Measurements from ENCODE around the gene MMP14. TPM values are rescaled to one million over a fixed set of nuclear protein-coding genes. Genes with fewer than 3 reads are reported as not detected.
A peak's percentile ranks its signal among the peaks of the same experiment; 100 is the strongest.

The MMP14 gene
- total and polyA plus RNA-seq, 2 of the 13 experiments (the other 11 are each of a cell fraction or from before 2014, with no cell fraction given), result 5.2 to 9.8 TPM

DNA sequence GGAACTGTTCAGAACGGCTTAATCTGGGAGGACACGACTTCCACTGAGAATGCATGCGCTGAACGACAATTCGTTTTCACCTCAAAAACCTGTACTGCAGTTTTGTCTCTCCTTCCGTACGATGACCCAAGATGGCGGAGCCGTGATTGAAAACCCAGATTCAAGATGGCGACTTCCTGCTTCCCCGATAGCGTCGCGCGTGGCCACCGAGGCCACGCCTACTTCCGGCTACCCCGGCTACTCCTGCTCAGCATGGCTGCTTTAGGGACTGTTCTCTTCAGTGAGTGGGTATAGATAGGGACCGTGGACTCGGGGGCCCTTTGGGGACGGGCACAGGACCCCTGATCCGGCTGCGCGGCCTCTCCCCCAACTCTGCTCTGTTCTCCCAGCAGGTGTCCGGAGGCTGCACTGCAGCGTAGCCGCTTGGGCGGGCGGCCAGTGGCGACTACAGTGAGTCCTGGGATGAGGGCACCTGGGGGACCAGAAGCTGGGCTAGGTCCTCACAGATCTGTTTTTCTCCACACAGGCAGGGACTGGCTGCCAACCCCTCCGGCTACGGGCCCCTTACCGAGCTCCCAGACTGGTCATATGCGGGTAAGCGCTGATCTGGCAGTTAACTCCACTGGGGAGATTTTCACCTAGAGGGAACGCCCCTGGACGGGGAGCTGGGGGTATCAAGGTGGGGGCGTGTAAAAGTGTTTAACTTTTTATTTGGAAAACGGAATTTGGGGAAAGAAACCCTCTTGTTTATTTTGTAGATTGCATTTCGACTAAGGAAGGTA lies 6.5 kb upstream of the MMP14 start, which contains the start of gene MRPL52 (continued):
- no peak for TF ChIP-seq NFIB (CRISPR knock-in tag; IDR thresholded peaks at IDR 0.05; ENCODE audit: borderline replicate concordance)
- TF ChIP-seq ZNF891 (CRISPR knock-in tag; IDR thresholded peaks at IDR 0.05), result peak; percentile 82; the same call in 1 of the 2 replicates
- TF ChIP-seq, protein P1, sequence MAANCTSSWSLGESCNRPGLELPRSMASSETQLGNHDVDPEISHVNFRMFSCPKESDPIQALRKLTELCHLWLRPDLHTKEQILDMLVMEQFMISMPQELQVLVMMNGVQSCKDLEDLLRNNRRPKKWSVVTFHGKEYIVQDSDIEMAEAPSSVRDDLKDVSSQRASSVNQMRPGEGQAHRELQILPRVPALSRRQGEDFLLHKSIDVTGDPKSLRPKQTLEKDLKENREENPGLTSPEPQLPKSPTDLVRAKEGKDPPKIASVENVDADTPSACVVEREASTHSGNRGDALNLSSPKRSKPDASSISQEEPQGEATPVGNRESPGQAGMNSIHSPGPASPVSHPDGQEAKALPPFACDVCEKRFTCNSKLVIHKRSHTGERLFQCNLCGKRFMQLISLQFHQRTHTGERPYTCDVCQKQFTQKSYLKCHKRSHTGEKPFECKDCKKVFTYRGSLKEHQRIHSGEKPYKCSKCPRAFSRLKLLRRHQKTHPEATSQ (CRISPR knock-in tag; IDR thresholded peaks at IDR 0.05; ENCODE audit: borderline replicate concordance), result no peak
- TF ChIP-seq, protein P2, sequence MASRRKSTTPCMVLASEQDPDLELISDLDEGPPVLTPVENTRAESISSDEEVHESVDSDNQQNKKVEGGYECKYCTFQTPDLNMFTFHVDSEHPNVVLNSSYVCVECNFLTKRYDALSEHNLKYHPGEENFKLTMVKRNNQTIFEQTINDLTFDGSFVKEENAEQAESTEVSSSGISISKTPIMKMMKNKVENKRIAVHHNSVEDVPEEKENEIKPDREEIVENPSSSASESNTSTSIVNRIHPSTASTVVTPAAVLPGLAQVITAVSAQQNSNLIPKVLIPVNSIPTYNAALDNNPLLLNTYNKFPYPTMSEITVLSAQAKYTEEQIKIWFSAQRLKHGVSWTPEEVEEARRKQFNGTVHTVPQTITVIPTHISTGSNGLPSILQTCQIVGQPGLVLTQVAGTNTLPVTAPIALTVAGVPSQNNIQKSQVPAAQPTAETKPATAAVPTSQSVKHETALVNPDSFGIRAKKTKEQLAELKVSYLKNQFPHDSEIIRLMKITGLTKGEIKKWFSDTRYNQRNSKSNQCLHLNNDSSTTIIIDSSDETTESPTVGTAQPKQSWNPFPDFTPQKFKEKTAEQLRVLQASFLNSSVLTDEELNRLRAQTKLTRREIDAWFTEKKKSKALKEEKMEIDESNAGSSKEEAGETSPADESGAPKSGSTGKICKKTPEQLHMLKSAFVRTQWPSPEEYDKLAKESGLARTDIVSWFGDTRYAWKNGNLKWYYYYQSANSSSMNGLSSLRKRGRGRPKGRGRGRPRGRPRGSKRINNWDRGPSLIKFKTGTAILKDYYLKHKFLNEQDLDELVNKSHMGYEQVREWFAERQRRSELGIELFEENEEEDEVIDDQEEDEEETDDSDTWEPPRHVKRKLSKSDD (CRISPR knock-in tag; IDR thresholded peaks at IDR 0.05; ENCODE audit: low read depth), result peak; percentile 81; the same call in 1 of the 2 replicates
- no peak for TF ChIP-seq ATF7 (IDR thresholded peaks at IDR 0.05)
- TF ChIP-seq ATF7 (CRISPR knock-in tag; IDR thresholded peaks at IDR 0.05), result peak; percentile 80
- 0 out of 2 replicates have a peak, but pooled peaks have one; percentile 41 for TF ChIP-seq ZNF207 (IDR thresholded peaks at IDR 0.05; ENCODE audit: borderline replicate concordance)
- peak; percentile 84; the same call in 1 of the 2 replicates for TF ChIP-seq SALL1 (CRISPR knock-in tag; IDR thresholded peaks at IDR 0.05)
- TF ChIP-seq ATM (IDR thresholded peaks at IDR 0.05; ENCODE audit: borderline replicate concordance), result no peak
- TF ChIP-seq, protein P3, sequence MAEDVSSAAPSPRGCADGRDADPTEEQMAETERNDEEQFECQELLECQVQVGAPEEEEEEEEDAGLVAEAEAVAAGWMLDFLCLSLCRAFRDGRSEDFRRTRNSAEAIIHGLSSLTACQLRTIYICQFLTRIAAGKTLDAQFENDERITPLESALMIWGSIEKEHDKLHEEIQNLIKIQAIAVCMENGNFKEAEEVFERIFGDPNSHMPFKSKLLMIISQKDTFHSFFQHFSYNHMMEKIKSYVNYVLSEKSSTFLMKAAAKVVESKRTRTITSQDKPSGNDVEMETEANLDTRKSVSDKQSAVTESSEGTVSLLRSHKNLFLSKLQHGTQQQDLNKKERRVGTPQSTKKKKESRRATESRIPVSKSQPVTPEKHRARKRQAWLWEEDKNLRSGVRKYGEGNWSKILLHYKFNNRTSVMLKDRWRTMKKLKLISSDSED (CRISPR knock-in tag; IDR thresholded peaks at IDR 0.05), result no peak
- TF ChIP-seq, protein P4, sequence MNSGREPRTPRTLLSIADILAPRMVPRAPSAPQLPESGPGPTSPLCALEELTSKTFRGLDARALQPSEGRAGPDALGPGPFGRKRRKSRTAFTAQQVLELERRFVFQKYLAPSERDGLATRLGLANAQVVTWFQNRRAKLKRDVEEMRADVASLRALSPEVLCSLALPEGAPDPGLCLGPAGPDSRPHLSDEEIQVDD (CRISPR knock-in tag; IDR thresholded peaks at IDR 0.05; ENCODE audit: borderline replicate concordance), result peak; percentile 73
- TF ChIP-seq, protein P5, sequence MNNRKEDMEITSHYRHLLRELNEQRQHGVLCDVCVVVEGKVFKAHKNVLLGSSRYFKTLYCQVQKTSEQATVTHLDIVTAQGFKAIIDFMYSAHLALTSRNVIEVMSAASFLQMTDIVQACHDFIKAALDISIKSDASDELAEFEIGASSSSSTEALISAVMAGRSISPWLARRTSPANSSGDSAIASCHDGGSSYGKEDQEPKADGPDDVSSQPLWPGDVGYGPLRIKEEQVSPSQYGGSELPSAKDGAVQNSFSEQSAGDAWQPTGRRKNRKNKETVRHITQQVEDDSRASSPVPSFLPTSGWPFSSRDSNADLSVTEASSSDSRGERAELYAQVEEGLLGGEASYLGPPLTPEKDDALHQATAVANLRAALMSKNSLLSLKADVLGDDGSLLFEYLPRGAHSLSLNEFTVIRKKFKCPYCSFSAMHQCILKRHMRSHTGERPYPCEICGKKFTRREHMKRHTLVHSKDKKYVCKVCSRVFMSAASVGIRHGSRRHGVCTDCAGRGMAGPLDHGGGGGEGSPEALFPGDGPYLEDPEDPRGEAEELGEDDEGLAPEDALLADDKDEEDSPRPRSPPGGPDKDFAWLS (CRISPR knock-in tag; IDR thresholded peaks at IDR 0.05; ENCODE audit: borderline replicate concordance), result no peak
- TF ChIP-seq, protein P6, sequence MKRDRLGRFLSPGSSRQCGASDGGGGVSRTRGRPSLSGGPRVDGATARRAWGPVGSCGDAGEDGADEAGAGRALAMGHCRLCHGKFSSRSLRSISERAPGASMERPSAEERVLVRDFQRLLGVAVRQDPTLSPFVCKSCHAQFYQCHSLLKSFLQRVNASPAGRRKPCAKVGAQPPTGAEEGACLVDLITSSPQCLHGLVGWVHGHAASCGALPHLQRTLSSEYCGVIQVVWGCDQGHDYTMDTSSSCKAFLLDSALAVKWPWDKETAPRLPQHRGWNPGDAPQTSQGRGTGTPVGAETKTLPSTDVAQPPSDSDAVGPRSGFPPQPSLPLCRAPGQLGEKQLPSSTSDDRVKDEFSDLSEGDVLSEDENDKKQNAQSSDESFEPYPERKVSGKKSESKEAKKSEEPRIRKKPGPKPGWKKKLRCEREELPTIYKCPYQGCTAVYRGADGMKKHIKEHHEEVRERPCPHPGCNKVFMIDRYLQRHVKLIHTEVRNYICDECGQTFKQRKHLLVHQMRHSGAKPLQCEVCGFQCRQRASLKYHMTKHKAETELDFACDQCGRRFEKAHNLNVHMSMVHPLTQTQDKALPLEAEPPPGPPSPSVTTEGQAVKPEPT (CRISPR knock-in tag; IDR thresholded peaks at IDR 0.05; ENCODE audit: low read depth), result peak; percentile 87
